ENCODE results near the gene R3HDM2. TPM values are rescaled to one million over a fixed set of nuclear protein-coding genes. Genes with fewer than 3 reads are reported as not detected.

R3HDM2 gene
- total RNA-seq, 4 donors from 2014 or later = 21.7 to 37.6 (median 29.3) TPM

Small RNA genes lying within 50 kb of the gene (small RNA-seq; reads per million reads assigned to genes)
- gene RNU6-879P = 0 reads per million in 4 donors

Other genes with a start within 250 kb of the R3HDM2 start
- gene NXPH4, start 214.2 kb downstream of the R3HDM2 start, total RNA-seq = 1 to 10 TPM in 2 of 4 donors, under 1 TPM in 2; 0.21 to 5.0 (median 2.5) TPM
- gene SHMT2, start 201.3 kb downstream of the R3HDM2 start, total RNA-seq = 100 to 1,000 TPM in 1 of 4 donors, 10 to 100 TPM in 3; 56.1 to 104 (median 76.6) TPM
- gene STAC3, start 179.9 kb downstream of the R3HDM2 start, total RNA-seq = under 1 TPM; 0.29 to 0.95 (median 0.47) TPM
- gene INHBC, start 3.7 kb upstream of the R3HDM2 start, total RNA-seq = not detected
- not detected for gene INHBE, start 24.3 kb upstream of the R3HDM2 start, total RNA-seq
- under 1 TPM in 2 of 4 donors, not detected in 2; 0.09 to 0.48 TPM for gene GLI1, start 28.7 kb upstream of the R3HDM2 start, total RNA-seq
- 10 to 100 TPM in 2 of 4 donors, 1 to 10 TPM in 2; 4.5 to 20.4 (median 11.3) TPM for gene ARHGAP9, start 48.8 kb upstream of the R3HDM2 start, total RNA-seq
- 10 to 100 TPM; 54.2 to 94.6 (median 69.6) TPM for gene MARS1, start 57.0 kb upstream of the R3HDM2 start, total RNA-seq
- gene DDIT3, start 89.5 kb upstream of the R3HDM2 start, total RNA-seq = 10 to 100 TPM in 3 of 4 donors, 1 to 10 TPM in 1; 5.1 to 23.3 (median 15.4) TPM
- 10 to 100 TPM; 13.8 to 33.2 (median 17.6) TPM for gene MBD6, start 91.8 kb upstream of the R3HDM2 start, total RNA-seq
- gene DCTN2, start 116.1 kb upstream of the R3HDM2 start, total RNA-seq = 100 to 1,000 TPM; 122 to 175 (median 159) TPM
- under 1 TPM in 3 of 4 donors, not detected in 1; 0.15 to 0.22 (median 0.19) TPM for gene KIF5A, start 119.0 kb upstream of the R3HDM2 start, total RNA-seq
- gene PIP4K2C, start 160.1 kb upstream of the R3HDM2 start, total RNA-seq = 10 to 100 TPM; 25.2 to 41.7 (median 33.1) TPM
- gene DTX3, start 173.8 kb upstream of the R3HDM2 start, total RNA-seq = 10 to 100 TPM in 1 of 4 donors, 1 to 10 TPM in 3; 1.6 to 16.6 (median 5.6) TPM
- 10 to 100 TPM in 1 of 4 donors, 1 to 10 TPM in 2, under 1 TPM in 1; 0.76 to 27.7 (median 6.2) TPM for gene ARHGEF25, start 180.4 kb upstream of the R3HDM2 start, total RNA-seq
- under 1 TPM; 0.18 to 0.56 (median 0.23) TPM for gene B4GALNT1, start 202.2 kb upstream of the R3HDM2 start, total RNA-seq